Medulla oblongata (tissue), 1 donor: ENCODE results near the gene SCYL1.
"Not testable (repeated sequence)": the region's sequence is repeated elsewhere in the genome, so short reads cannot be mapped to it uniquely, and the experiment has no call there.

Experiments used
- DNase-seq: peaks from one replicate; pipeline ENCODE4 v3.0.0-alpha.2; 2015; ENCODE audit errors: extremely low spot score

The SCYL1 gene

GRCh38 chr11:65553301-65554001, 28.6 kb downstream of the SCYL1 start:
- DNase-seq = no peak

GRCh38 chr11:65554057-65554818, 29.4 kb downstream of the SCYL1 start:
- no peak for DNase-seq

- DNase-seq = no peak
These were observed 30.1 kb downstream of the SCYL1 start for GRCh38 chr11:65554842-65555430.

GRCh38 chr11:65555693-65556231, 30.9 kb downstream of the SCYL1 start:
- no peak for DNase-seq

- DNase-seq = no peak
These were observed 31.8 kb downstream of the SCYL1 start for GRCh38 chr11:65556470-65557279.

- no peak for DNase-seq
These were observed 32.6 kb downstream of the SCYL1 start for GRCh38 chr11:65557280-65558001.

- peak; percentile 92 for DNase-seq
These were observed 33.4 kb downstream of the SCYL1 start, which contains the start of gene LTBP3 for GRCh38 chr11:65558002-65558929. TSS of gene LTBP3 (minus strand) at chr11:65558359. CDS start at chr11:65557959, 400 bp downstream.

GRCh38 chr11:65558930-65559509, 34.1 kb downstream of the SCYL1 start:
- peak; percentile 79 for DNase-seq

GRCh38 chr11:65559535-65559934, 34.7 kb downstream of the SCYL1 start:
- DNase-seq = no peak

GRCh38 chr11:65559951-65560537, 35.2 kb downstream of the SCYL1 start:
- peak; percentile 59 for DNase-seq

GRCh38 chr11:65560555-65561418, 35.9 kb downstream of the SCYL1 start:
- DNase-seq = peak; percentile 69

- no peak for DNase-seq
These were observed 37.1 kb downstream of the SCYL1 start for GRCh38 chr11:65562020-65562419.

GRCh38 chr11:65562788-65563187, 37.9 kb downstream of the SCYL1 start:
- DNase-seq = no peak

- DNase-seq = no peak
These were observed 38.7 kb downstream of the SCYL1 start for GRCh38 chr11:65563601-65564000.

GRCh38 chr11:65564879-65565559, 40.1 kb downstream of the SCYL1 start:
- DNase-seq = not testable (repeated sequence)

GRCh38 chr11:65565624-65566453, 41.0 kb downstream of the SCYL1 start:
- no peak for DNase-seq
